Eye (tissue), 1 donor: ENCODE results near the gene ZNF516.

Experiments
- DNase-seq: peaks from one replicate; pipeline ENCODE4 v3.0.0-alpha.2; 2015

The ZNF516 gene

DNA sequence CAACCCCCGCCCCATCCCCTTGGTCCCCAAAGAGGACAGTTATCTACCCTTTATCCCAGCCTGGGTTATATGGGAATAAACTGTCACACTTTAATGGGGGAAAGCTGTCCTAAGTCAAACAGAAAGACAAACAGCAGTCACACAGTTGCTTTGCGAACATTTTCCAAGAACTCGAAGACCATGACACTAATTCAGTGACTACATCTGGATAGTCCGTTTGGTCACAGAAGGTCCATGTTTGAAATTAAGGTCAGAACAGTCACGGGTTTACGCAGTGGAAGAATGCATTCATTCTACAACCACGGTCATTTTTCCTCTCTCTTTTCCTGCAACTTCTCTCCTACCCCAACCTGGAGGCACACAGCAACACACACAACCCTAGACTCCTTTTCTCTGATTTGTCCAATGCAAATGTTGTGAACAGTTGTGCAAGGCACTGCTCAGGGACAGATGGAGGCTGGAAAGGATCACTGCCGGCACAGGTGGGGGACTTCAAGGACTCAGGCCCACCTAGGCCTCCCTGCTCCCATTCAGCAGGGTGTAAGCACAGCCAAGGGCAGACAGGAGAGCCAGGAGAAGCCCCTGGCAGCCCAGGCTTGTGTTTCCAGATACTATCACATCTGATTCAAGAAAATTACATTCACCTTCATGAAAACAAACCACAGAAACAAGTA lies 39.9 kb downstream of the ZNF516 start:
- peak; percentile 40 for DNase-seq

DNA sequence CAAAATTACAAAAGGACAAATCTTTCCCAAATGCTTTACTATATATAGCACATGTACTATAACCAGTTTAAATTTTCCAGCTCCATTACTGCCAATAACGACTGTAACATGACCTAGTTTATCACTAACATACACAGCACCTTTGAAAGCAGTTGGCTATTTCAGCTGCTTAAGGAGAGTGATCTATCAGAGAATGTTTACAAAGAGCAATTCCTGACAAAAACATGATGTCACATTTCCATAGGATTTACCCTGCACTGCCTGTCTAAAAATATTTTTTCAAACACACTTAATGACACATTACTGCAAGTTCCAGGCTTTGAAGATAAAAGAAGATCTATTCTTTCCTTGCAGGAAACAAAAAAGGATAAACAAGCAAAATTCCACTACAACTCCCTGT lies 40.6 kb downstream of the ZNF516 start:
- no peak for DNase-seq

DNA sequence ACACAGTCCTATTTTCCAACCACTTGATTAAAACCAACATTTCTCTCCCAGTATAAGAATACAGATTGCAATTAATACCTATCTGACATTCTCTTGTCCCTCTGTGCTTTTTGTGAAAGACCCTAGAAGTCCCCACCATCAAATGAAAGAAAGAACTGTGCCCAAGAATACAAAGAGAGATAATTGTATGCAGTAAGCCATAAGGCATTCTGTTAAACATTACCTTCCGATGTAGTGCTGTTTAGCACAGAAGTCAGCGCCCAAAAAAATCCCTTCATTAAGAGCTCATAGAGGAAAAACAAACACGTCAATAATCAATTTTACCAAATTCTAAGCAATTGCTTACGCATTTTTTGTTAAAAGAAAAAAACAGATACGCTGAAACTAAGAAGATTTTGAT lies 41.1 kb downstream of the ZNF516 start:
- no peak for DNase-seq

DNA sequence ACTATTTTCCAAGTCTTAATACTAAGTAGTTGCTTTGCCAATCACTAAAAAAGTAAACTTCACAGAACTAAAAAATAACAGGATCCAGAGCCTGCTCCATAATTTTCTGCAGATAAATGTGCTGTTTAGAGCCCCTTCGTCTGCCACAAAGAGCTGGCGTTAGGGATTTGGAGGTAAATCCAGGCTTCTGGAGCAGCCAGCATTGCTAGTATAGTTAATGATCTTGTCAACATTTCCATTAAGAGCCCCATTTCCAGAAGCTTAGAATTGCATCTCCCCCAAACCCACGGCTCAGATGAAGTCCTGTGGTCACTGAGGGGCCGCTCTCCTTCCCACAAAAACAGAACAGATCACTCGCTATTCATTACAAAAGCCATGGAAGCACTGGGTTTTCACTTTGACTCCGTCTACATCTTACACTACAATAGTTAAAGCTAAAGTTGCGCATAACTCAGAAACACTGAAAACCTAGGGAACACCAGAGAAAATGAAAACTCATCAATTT lies 41.9 kb downstream of the ZNF516 start:
- DNase-seq: peak; percentile 33

DNA sequence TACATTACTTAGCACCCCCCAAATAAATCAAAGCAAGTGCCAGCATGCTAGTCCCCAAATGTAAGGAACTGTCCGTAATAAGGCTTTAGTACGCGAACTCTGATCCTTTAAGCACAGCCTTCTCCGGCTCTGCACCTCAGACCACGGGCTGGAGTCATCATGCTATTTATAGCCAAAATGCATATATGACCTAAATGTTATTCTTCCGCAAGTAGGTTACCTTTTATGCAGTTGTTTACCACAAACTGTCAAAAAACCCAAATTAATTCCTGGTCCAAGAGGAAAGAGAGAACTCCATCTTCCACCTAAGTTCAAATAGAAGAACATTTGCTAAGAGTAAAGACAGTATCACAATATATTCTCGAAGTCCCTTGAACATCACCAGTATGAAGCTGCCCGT lies 42.7 kb downstream of the ZNF516 start:
- peak; percentile 75 for DNase-seq

DNA sequence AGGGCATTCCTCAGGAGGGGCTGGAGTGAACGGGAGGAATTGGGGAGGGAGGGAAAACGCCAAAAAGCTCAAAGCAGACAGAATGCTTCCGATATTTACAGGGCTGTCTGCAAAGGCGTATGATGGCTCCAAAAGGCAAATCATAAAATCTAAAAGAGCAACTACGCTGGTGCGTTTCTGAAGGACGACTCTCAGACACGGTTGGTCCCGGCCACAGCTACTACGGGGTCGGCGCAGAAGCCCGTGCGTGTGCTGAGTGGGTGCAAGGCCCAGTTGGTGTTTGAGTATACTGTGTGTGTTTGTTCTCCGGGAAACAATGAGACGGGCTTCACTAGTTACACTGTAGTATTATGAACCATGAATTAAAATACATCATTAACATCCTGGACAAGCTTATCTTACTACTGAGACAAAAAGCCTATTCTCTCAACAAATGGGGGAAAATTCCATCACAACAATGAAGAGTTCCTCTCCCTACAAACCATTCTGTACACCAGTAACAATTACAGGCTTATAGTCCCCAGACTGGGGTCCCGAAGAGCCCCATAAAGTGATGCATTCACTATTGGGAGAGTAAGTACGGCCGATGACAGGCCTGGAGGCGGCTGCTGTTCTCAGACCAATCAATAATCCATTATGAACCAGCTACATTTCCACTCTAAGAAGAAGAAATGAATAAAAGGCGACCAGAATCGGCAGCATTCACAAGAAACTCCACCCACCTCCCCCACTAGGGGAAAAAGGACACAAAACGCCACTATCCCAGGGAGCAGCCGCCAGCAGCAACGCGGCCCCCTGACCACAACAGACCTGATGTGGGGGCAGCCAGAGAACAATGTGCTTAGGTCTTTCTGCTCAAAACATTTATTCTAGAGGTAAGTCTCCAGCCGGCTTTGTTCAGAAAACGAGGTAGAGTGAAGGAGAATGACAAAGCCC lies 43.4 kb downstream of the ZNF516 start:
- DNase-seq: peak; percentile 83

DNA sequence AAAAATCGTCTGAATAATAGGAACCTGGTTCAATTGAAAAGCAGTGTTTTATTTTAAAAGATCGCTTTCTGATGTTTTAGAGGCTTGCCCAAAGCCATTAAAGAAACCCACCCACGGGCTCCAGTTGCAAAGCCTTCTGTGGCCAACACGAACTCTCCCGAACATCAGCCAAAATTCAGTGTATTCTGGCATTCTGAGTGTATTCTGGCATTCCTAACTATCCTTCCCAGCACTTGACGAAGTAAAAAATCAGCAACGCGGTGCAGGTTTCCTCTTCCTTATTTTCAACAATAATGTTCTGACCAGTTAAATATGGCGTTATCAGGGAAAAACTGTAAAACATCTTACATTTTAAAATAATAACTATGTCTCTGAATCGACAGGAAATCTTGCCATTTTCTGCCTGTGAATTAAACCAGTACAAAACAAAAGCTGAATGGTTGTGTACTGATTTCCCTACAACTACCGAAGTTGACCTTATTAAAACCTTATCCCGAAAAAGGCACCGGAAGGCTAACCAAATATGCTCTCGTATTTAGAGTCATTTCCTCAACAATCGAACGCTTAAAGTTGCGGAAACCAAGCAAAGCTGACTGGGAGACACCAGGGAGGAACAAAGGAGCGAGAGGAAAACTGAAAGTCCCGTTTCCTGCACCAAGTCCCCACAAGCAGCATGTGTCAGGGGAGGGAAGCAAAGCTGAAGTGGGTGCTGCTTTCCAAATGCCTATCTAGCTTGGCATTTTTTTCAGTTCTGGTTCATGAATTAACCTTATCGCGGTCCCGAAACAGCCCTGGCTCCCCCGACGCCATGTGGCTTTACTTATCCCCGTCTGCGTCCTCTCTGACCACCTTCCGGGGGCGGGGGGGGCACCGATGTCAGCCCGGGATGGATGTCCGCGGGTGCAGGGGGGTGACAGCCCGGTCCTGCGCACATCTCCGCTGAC lies 44.3 kb downstream of the ZNF516 start:
- peak; percentile 79 for DNase-seq

DNA sequence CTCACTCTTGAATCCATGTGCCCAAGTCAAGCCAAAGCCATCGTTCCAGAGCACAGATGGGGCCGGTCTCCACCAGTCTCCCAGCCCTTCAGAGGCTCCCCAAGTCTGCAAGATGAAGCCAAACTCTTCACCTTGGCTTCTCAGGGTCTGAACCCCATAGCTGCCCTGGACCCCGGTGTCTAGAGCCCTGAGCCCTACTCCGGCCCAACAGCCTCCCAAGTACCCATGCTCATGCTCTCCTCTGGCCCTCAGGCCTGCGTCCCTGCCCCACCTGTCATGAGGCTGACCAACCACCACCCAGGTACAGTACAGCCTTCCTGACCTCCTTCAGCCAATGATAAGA lies 46.0 kb downstream of the ZNF516 start:
- DNase-seq: no peak

DNA sequence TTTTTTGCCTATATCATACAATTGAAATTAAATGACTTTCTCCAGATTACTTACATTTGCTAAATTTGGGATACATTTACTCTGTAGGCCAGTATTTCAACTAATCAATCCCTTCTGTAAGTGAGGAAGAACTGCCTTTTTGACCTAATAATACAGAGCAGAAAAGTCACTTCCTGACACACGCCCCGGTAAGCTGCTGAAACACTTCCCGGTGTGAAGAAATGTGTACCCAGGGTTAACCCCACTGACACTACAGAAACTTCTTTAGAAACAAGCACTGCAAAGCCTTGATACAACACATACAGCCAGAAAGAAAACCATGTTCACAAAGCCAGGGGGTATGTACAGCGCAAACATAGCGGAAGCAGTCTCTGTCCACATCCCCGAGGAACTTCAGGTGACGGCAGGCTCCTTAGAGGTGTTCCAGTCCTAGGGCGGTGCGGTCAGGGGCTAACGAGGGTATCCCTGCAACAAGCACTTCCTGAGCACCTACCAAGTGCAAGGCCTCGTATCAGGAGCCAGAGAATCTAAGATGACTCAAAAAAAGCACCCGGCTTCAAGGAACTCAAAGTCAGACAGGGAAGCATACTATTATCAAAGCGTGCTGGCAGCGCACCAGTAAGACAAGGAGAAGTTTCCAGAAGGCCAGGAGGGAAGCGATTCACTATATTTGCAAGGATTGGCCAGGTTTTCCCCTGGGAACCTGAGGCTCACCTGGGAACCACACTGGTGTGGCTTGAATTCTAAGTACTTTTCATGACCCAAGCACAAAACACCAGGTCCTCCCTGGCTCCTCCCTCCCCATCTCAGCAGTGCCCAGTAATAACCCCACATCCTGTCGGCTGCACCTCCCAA lies 46.6 kb downstream of the ZNF516 start:
- no peak for DNase-seq

DNA sequence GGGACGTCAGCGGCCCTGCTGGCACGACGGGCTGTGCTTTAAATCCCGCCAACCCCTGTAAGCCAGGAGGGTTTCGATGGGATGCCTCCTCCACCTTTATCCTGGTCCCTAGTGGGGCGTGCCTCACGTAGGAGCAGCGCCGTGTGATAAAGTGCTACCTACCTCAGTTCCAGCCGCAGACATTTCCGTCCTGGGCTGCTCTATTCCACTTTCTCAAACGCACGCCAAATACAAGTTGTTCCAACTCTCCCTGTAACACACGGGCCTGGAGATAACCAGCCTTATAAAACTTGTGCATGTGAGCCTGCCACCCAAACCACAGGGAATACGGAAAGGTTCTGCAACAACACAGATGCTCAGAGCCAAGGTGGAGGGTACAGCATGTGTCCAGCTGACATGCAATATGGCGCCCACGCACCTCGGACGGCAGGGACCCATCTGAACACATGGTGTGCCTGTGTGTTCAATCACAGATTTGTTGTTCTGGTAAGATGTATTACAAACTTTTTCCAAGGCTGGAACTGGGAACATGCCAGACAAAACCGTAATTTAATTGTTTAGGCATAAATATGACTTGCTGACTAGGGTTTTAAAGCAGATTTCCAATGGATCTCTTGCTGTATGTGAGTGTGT lies 47.7 kb downstream of the ZNF516 start:
- DNase-seq: no peak

DNA sequence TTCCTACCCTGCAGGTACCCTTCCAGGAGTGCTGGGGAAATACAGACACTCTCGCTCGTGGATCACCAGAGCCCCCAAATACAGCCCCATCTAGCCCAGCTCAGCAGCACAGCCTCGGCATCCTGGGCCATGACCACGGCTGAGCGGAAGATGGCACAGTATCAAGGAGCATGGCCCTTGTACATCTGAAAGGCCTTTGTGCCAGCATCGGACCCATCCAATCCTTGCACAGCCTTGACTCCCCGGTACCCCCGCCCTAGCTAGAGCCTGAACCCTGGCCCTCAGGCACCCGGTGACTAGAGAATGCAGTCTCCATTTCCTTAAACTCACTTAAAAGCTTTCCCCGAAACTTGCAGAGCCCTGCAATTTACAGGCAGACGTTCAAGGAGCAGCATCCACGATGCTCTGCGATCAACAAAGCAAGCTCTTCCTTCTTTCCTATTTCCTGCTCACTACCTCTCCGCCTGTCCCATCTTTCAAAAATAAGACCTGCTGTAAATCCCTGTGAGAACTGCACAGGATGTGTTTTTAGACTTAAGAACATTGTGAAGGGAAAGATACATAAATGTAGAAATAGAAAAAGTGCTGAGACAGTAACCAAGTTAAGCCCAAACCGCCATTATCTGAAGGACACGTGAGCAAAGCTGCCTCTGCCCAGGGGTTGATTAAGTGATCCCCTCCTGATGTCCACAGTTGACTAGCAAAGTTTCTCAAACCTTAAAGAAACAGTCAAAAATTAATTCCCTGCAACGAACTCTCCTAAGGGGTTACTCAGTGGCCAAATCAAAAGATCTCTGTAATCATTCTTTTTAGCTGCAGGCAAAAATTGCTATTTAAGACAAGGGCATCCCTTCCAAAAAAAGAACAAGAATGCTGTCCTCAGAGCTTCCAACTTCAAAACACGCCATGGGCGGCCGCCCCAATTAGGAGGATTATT lies 48.5 kb downstream of the ZNF516 start:
- peak; percentile 56 for DNase-seq

DNA sequence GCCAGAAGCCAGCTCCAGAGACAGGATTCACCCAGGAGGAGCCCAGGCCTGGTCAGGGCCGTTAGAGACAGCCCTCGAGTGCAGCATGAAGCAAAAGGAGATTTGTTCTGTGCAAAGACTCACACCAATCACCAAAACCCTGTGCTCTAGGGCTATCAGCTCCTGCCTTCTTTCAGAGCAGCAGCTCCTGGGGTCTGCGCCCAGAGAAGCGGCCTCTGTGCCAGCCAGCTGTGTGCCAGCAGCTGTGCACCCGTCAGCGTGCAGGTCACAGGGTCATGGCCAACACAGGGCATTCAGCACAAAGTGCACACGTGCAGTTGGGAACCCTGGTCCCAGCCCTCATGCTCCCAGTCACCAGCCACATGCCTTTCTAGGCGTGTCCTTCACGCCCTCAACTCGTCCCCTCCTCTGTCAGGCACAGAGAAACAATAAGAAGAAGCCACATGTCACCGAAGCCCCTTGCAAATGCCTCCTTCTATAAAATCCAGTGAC lies 49.3 kb downstream of the ZNF516 start:
- no peak for DNase-seq

DNA sequence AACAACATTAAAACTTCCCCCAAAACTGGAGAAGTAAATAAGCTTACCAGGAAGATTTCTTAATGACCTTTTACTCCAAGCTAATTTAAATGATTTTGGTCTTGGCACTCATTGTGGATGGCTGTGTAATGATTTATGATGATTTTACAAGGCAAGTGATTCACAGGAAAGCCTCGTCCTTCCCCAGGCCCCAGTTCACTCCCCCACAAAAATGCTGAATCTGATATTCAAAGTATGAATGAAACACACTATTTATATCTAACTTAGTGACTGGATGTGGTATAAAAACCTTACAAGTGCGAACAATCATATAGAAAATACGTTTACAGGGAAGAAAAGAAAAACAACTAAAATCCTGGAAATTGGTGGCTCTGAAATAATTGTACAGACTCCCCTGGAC lies 49.8 kb downstream of the ZNF516 start:
- DNase-seq: no peak

DNA sequence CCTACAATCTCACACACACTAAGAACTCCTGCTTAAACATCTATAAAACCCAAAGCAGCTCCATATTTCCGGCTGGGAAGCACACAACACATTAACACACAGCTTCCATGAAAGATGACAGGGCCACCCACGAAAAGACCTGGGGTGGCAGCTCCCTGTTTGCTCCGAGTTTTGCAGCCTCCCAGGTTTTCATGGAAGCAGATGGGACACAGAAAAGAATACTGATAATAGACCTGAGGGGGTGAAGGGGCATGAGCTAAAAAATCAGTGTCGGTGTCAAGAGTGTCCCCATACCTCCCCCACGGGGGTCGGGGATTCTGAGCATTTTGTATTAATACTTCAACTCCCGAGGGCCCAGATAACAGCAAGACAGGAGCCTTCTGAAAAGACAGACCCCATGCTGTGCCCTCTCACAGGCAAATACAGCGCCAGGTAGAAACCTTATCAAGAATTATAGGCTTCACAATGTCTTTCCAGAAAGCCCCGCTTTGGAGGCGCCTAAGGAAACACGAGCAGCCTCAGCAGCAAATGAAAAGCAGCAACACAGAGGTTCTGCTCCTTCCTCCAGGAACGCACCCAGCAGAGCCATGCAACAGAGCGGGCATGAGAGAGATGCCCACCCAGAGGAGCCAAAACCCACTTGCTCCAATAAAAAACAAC lies 50.5 kb downstream of the ZNF516 start:
- no peak for DNase-seq

DNA sequence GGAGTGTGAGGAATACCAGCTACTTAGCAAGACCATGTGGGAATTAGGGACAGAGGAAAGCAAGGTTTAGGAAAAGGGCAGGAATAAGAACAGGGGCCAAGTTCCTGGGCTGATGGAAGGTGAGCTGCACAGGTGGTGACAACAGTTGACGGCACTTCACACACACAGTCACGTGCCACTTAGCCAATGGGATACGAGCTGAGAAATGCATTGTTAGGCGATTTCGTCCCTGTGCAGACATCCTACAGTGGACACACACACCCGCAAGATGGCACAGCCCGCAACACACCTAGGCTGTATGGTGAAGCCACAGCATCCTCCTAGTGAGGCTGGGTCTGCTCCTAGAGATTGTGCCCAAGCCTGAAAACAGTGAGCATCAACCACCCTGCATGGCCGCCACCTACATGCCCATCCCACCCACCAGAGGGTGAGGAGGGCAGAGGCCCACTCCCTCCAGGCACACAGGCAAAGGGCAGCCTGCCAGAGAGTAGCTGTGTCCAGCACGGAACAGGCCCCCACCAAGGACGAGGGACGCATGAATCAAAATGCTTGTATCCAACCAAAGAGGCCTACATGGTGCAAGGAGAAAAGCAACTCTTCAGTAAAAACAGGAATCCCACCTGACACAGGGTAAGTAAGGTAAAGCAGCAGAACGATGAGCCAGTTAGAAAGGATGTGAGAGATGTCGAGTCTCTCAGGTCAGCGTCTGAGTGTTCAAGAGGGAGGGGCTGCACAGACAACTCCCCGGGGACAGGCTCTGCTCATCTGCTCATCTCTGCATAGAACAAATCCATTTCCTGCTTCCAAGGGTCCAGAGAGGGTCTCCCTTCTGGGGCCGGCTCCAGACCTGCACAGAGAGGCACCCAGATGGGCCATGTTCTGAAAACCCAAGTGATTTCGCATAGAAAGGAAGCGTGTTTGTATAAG lies 51.3 kb downstream of the ZNF516 start:
- DNase-seq: peak; percentile 73

DNA sequence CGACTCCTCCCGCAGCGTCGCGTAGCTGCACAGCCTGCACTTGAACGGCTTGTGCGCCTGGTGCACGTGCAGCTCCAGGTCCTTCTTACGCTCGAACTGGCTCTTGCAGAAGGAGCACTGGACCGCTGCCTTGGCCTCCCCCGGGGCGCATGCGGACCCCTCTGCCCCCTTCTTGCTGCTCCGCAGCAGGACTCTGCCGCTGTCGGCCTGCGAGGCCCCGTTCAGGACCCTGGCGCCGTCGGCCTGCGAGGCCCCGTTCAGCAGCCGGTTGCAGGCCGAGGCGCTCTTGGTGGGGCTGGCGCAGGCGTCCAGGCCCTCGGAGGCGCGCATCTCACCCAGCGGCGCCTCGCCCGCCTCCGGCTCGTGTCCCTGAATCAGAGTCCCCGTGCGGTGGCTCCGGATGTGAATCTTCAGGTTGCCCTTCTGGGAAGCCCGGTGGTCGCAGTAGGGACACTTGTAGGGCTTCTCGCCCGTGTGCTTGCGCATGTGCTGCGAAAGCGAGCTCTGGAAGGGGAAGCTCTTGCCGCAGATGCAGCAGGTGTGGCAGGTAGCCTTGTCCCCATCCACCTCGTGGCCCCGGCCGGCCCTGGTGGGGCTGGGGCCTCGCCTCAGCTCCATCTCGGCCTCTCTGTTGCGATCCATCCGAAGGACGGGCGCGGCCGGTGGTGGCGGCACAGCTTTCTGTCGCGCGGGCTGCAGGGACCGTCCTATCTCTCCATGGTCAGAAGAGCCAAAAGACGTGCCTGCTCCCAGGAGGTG lies 52.5 kb downstream of the ZNF516 start:
- DNase-seq: no peak

DNA sequence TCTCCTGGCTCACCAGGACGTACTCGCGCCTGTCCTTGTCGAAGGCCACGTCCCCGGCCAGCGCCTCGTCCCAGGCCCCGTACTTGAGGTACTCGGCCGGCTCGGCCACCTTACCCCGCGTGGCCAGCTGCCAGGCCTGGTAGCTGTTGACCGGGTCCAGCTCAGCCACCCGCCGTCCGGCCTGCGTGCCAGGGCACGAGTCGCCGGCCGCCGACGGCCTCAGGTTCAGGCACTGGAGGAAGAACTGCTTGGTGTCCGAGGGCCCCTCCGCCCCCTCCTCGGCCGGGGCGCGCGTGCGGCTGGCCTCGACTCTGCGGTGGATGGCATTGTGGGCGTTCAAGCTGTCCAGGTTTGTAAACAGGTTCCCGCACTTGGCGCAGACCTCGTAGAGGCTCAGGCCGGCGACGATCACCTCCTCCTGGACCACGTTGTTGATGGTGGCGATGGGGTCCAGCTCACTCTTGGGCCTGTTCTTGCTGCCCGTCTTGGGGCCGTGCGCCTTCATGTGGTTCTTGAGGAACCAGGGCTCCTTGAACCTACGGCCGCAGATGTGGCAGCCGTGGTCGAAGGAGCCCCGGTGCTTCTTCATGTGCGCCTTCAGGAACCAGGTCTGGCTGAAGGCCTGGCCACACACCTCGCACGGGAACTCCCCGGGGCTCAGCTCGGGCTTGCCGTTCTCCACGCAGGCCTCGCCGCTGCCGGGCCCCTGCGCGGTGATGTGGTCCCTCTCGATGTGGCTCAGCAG lies 53.2 kb downstream of the ZNF516 start:
- DNase-seq: no peak
